ENCODE data around the gene FBXL4. TPM values are rescaled to one million over a fixed set of nuclear protein-coding genes. Genes with fewer than 3 reads are reported as not detected.
A peak's percentile ranks its signal among the peaks of the same experiment; 100 is the strongest.

Gene FBXL4
- total RNA-seq, 3 donors from 2014 or later, result 13.2 to 23.8 (median 22.5) TPM

GRCh38 chr6:98848539-98849242 is 99.1 kb downstream of the FBXL4 start:
- no peak for TF ChIP-seq CTCF (IDR thresholded peaks at IDR 0.05)
- ATAC-seq (no peak), DNase-seq (peak in 1 of 3 donors; percentile 29)
- H3K4me3 ChIP-seq, result no peak overlapping the region
- no peaks in the 10 kb centered on the region for H3K9me3 ChIP-seq
- peaks cover 14% of the 10 kb centered on the region for H3K4me1 ChIP-seq (ENCODE audit: low read depth)
- H3K36me3 ChIP-seq (ENCODE audit: low read depth), result no peaks in the 10 kb centered on the region
- intact Hi-C loops (cut with DNase I, micrococcal nuclease), result no loop called here

- Histone ChIP-seq H3K9me3 (no peaks in the 10 kb centered on the region), H3K4me3 (no peak overlapping the region), H3K36me3 (ENCODE audit: low read depth) (no peaks in the 10 kb centered on the region), H3K4me1 (ENCODE audit: low read depth) (peaks cover 14% of the 10 kb centered on the region)
- intact Hi-C loops (cut with DNase I, micrococcal nuclease), result no loop called here
- ATAC-seq, result peak; percentile 58
- peak in 1 of 3 donors; percentile 44 for DNase-seq
- TF ChIP-seq CTCF (IDR thresholded peaks at IDR 0.05), result no peak
These were observed 99.8 kb downstream of the FBXL4 start for GRCh38 chr6:98847779-98848538.

- DNase-seq, result no peak
- Histone ChIP-seq H3K9me3 (no peaks in the 10 kb centered on the region), H3K4me3 (no peak overlapping the region), H3K36me3 (ENCODE audit: low read depth) (no peaks in the 10 kb centered on the region), H3K4me1 (ENCODE audit: low read depth) (peaks cover 14% of the 10 kb centered on the region)
- TF ChIP-seq CTCF (IDR thresholded peaks at IDR 0.05), result no peak
- no peak for ATAC-seq
- intact Hi-C loops (cut with DNase I, micrococcal nuclease), result no loop called here
These were observed 100.3 kb downstream of the FBXL4 start for GRCh38 chr6:98847416-98847778.

- DNase-seq (no peak), ATAC-seq (no peak)
- Histone ChIP-seq H3K4me1 (ENCODE audit: low read depth) (peaks cover 14% of the 10 kb centered on the region), H3K4me3 (no peak overlapping the region), H3K36me3 (ENCODE audit: low read depth) (no peaks in the 10 kb centered on the region), H3K9me3 (no peaks in the 10 kb centered on the region)
- TF ChIP-seq CTCF (IDR thresholded peaks at IDR 0.05), result no peak
- intact Hi-C loops (cut with DNase I, micrococcal nuclease), result no loop called here
These were observed 101.7 kb downstream of the FBXL4 start for GRCh38 chr6:98846021-98846380.

- Histone ChIP-seq H3K9me3 (no peaks in the 10 kb centered on the region), H3K36me3 (ENCODE audit: low read depth) (no peaks in the 10 kb centered on the region), H3K4me3 (no peak overlapping the region), H3K4me1 (ENCODE audit: low read depth) (peaks cover 14% of the 10 kb centered on the region)
- ATAC-seq, result peak; percentile 87
- peak; percentile 67 for TF ChIP-seq CTCF (IDR thresholded peaks at IDR 0.05)
- intact Hi-C loops (cut with DNase I, micrococcal nuclease), result no loop called here
- DNase-seq, result peak; percentile 59 to 83 (median 77)
These were observed 102.3 kb downstream of the FBXL4 start for GRCh38 chr6:98845211-98846020.
